Keratinocyte (primary cell): Measurements from ENCODE around the gene SLC7A6. TPM values are rescaled to one million over a fixed set of nuclear protein-coding genes. Genes with fewer than 3 reads are reported as not detected.

Experiments used
- DNase-seq: peaks from one replicate; pipeline ENCODE4 v3.0.0-alpha.2; 2011; ENCODE audit warnings: low read depth, missing footprints, low spot score
- FAIRE-seq: peaks from 2 replicates; lab custom pipeline; 2011; peaks lifted over from hg19 to GRCh38; lab: Jason Lieb, UNC
- H2AFZ ChIP-seq: 2 replicates; pipeline ENCODE4 v1.6.0; 2012; ENCODE audit warnings: low read length, control low read depth, inconsistent platforms; ENCODE audit not compliant: control insufficient read depth
- H3K27ac ChIP-seq: 2 replicates; pipeline ENCODE4 v1.5.1; 2011; ENCODE audit warnings: low read length; ENCODE audit not compliant: control insufficient read depth, insufficient read depth
- H3K27me3 ChIP-seq: 3 replicates; pipeline ENCODE4 v1.6.0; 2011; ENCODE audit warnings: low read length; ENCODE audit not compliant: control insufficient read depth, insufficient read depth; ENCODE audit errors: extremely low read depth
- H3K36me3 ChIP-seq, 2 experiments: 2 replicates in 1 of 2; 3 replicates in 1 of 2; pipeline ENCODE4 v1.5.1; 2011; ENCODE audit warnings: low read length in 2 of 2, mild to moderate bottlenecking in 1 of 2; ENCODE audit not compliant: control insufficient read depth in 2 of 2, insufficient read depth in 2 of 2; ENCODE audit errors: extremely low read depth in 1 of 2
- H3K4me1 ChIP-seq: 3 replicates; pipeline ENCODE4 v1.5.1; 2011; ENCODE audit warnings: low read length; ENCODE audit not compliant: control insufficient read depth, insufficient read depth; ENCODE audit errors: extremely low read depth
- H3K4me2 ChIP-seq: 3 replicates; pipeline ENCODE4 v1.6.0; 2011; ENCODE audit warnings: low read depth, low read length; ENCODE audit not compliant: control insufficient read depth, insufficient read depth; ENCODE audit errors: extremely low read depth
- H3K4me3 ChIP-seq, 3 experiments: fragments of 200-600 bp in 1 of 3; sonication (generic) in 1 of 3; 2 replicates in 2 of 3; 3 replicates in 1 of 3; pipeline ENCODE4 v1.5.1; 2011 to 2016; ENCODE audit warnings: low read length in 3 of 3, mild to moderate bottlenecking in 3 of 3, control low read depth in 2 of 3, inconsistent platforms in 1 of 3, low read depth in 1 of 3, mixed read lengths in 1 of 3, mixed run types in 1 of 3, moderate library complexity in 1 of 3; ENCODE audit not compliant: control insufficient read depth in 2 of 3, insufficient read depth in 2 of 3; ENCODE audit errors: extremely low read depth in 1 of 3
- H3K79me2 ChIP-seq: 2 replicates; pipeline ENCODE4 v1.6.0; 2012; ENCODE audit warnings: low read length; ENCODE audit not compliant: control insufficient read depth, insufficient read depth
- H3K9ac ChIP-seq: 3 replicates; pipeline ENCODE4 v1.6.0; 2011; ENCODE audit warnings: low read length; ENCODE audit not compliant: control insufficient read depth, insufficient read depth; ENCODE audit errors: extremely low read depth
- H3K9me1 ChIP-seq: 3 replicates; pipeline ENCODE4 v1.6.0; 2011; ENCODE audit warnings: low read length; ENCODE audit not compliant: control insufficient read depth, insufficient read depth; ENCODE audit errors: extremely low read depth
- H3K9me3 ChIP-seq: 2 replicates; pipeline ENCODE4 v1.5.1; 2012; ENCODE audit warnings: low read depth, low read length; ENCODE audit not compliant: control insufficient read depth
- H4K20me1 ChIP-seq: 3 replicates; pipeline ENCODE4 v1.6.0; 2011; ENCODE audit warnings: low read length; ENCODE audit not compliant: control insufficient read depth, insufficient read depth; ENCODE audit errors: extremely low read depth
- CTCF ChIP-seq, 3 experiments: IDR thresholded peaks in 1 of 3; conservative IDR thresholded peaks in 1 of 3; optimal IDR thresholded peaks in 1 of 3; 2 replicates in 2 of 3; 3 replicates in 1 of 3; pipeline versions ENCODE3 to v1.5.1; 2011; ENCODE audit warnings: low read length in 3 of 3, mild to moderate bottlenecking in 3 of 3, moderate library complexity in 2 of 3, control low read depth in 1 of 3, inconsistent platforms in 1 of 3; ENCODE audit not compliant: insufficient read depth in 2 of 3; ENCODE audit errors: extremely low read depth in 1 of 3
- EZH2 ChIP-seq: IDR thresholded peaks from one replicate; pipeline ENCODE4 v1.6.1; 2012; ENCODE audit warnings: inconsistent platforms, mild to moderate bottlenecking, low read length, moderate library complexity
- dilution Hi-C: fragments of 300-500 bp; cut with MboI; formaldehyde crosslinking; loops from one replicate; pipeline ENCODE4 v1.7.0; 2020; ENCODE audit warnings: low sequenced_read_pairs; ENCODE audit not compliant: extremely low pct_ligation_motif_present
- polyA plus RNA-seq, 5 experiments: library from polyadenylated mRNA; depleted of rRNA in 3 of 5; stranded (reverse) in 3 of 5; stranded (forward) in 1 of 5; unstranded in 1 of 5; fragments of >200 nt; gene quantifications; 1 replicate in 1 of 5; 2 replicates in 3 of 5; 3 replicates in 1 of 5; pipeline versions ENCODE4 v1.2.1 to v1.2.3, GENCODE V29; 2011 to 2012; ENCODE audit warnings: missing spikeins in 2 of 5, low read depth in 1 of 5, low replicate concordance in 1 of 5

The SLC7A6 gene
- polyA plus RNA-seq, 1 donor (not counting 4 experiments of a cell fraction or from before 2014, with no cell fraction given): 43.4 TPM

DNA sequence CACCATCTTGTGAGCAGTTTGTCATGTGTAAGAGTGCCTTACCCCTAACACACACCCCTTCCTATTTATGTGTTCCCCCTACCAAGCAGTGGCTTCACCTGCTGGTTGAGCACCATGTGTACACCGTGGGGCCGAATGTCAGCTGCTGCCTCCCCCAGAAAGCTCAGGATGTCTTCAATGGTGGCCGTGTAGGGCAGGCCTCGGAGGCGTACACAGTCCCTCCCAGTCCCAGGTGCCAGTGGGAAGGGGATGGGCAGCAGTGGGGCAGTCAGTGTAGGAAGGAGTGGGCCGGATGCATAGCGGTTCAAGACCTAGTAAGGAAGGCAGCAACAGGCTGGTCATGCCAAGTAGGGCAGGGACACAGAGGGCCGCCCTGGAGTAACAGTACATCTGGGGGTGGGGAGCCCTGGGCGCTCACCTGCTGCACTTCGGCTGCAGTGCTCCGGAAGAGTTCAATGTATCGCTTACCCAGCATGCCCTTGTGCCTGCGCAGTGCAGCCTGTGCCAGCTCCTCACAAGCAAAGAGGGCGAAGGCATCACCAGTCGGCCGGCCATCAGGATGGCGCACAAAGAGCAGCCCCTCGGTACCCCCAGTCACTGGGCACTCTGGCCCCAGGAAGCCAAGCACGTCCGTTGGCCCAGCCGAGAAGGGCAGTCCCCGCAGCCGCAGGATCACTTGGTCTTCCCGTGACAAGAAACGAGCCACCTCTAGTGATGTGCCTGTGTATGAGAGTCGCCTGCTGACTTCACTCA is 32.8 kb upstream of the SLC7A6 start:
- Histone ChIP-seq H3K27me3 (no peaks in the 10 kb centered on the region), H3K4me2 (no peak overlapping the region), H3K36me3 (peaks cover 35 to 61% of the 10 kb centered on the region in 2 experiments), H3K79me2 (peaks cover 35% of the 10 kb centered on the region), H3K4me3 (no peak overlapping the region), H3K9ac (no peak overlapping the region), H3K4me1 (peaks cover 18% of the 10 kb centered on the region), H3K27ac (no peak overlapping the region), H4K20me1 (peaks cover 23% of the 10 kb centered on the region), H3K9me1 (peaks cover 3% of the 10 kb centered on the region), H2AFZ (no peak overlapping the region), H3K9me3 (no peaks in the 10 kb centered on the region)
- TF ChIP-seq CTCF (optimal IDR thresholded peaks at IDR 0.05 in 1 of 3, IDR thresholded peaks at IDR 0.05 in 1 of 3, conservative IDR thresholded peaks at IDR 0.05 in 1 of 3; ENCODE audit: extremely low read depth in 1 of 3, insufficient read depth in 2 of 3, low read length in 3 of 3) (no peak), EZH2 (no peak)
- FAIRE-seq (no peak), DNase-seq (no peak)
- dilution Hi-C loops: no loop called here

- Histone ChIP-seq H4K20me1 (peaks cover 23% of the 10 kb centered on the region), H3K9me3 (no peaks in the 10 kb centered on the region), H3K9me1 (peaks cover 3% of the 10 kb centered on the region), H3K9ac (no peak overlapping the region), H3K27me3 (no peaks in the 10 kb centered on the region), H3K4me1 (peaks cover 25% of the 10 kb centered on the region), H3K27ac (no peak overlapping the region), H3K36me3 (peaks cover 34 to 61% of the 10 kb centered on the region in 2 experiments), H2AFZ (no peak overlapping the region), H3K79me2 (peaks cover 35% of the 10 kb centered on the region), H3K4me2 (no peak overlapping the region), H3K4me3 (no peak overlapping the region)
- FAIRE-seq: no peak
- dilution Hi-C loops: no loop called here
- no peak for DNase-seq
- no peak for TF ChIP-seq CTCF (optimal IDR thresholded peaks at IDR 0.05 in 1 of 3, IDR thresholded peaks at IDR 0.05 in 1 of 3, conservative IDR thresholded peaks at IDR 0.05 in 1 of 3; ENCODE audit: extremely low read depth in 1 of 3, insufficient read depth in 2 of 3, low read length in 3 of 3)
- no peak for TF ChIP-seq EZH2
Observed at GRCh38 chr16:68232335-68232734, 32.0 kb upstream of the SLC7A6 start.
